Neuronal stem cell (in vitro differentiated cells): Measurements from ENCODE around the gene VOPP1.

Experiments
- DNase-seq: peaks from one replicate; pipeline ENCODE4 v3.0.0-alpha.2; 2013; ENCODE audit warnings: low spot score
- H2AFZ ChIP-seq: one replicate; pipeline ENCODE4 v1.6.1; 2013; ENCODE audit warnings: mild to moderate bottlenecking, low read length, inconsistent platforms
- H2AK5ac ChIP-seq: 2 replicates; pipeline ENCODE4 v1.6.1; 2013; ENCODE audit warnings: low read depth, mild to moderate bottlenecking, inconsistent platforms, low read length, moderate library complexity, mixed read lengths
- H2BK120ac ChIP-seq: 2 replicates; pipeline ENCODE4 v1.6.1; 2013; ENCODE audit warnings: low read depth, mild to moderate bottlenecking, inconsistent platforms, low read length, moderate library complexity, mixed read lengths
- H2BK12ac ChIP-seq: one replicate; pipeline ENCODE4 v1.6.1; 2013; ENCODE audit warnings: low read length, inconsistent platforms
- H2BK15ac ChIP-seq: 2 replicates; pipeline ENCODE4 v1.6.1; 2013; ENCODE audit warnings: mild to moderate bottlenecking, low read length, inconsistent platforms, mixed read lengths
- H2BK5ac ChIP-seq: one replicate; pipeline ENCODE4 v1.6.1; 2013; ENCODE audit warnings: inconsistent platforms, mild to moderate bottlenecking, low read length, moderate library complexity
- H3K14ac ChIP-seq: one replicate; pipeline ENCODE4 v1.6.1; 2013; ENCODE audit warnings: low read length, inconsistent platforms
- H3K18ac ChIP-seq: 2 replicates; pipeline ENCODE4 v1.6.1; 2013; ENCODE audit warnings: low read length, inconsistent platforms
- H3K23ac ChIP-seq: 2 replicates; pipeline ENCODE4 v1.6.1; 2013; ENCODE audit warnings: low read depth, mild to moderate bottlenecking, mixed read lengths, low read length, inconsistent platforms; ENCODE audit not compliant: poor library complexity
- H3K27ac ChIP-seq: replicated peaks from 3 replicates; pipeline ENCODE4 v1.5.1; 2013; ENCODE audit warnings: low read length, inconsistent platforms
- H3K27me3 ChIP-seq, 3 experiments: 2 replicates each; pipeline ENCODE4 v1.6.1; 2013; ENCODE audit warnings: low read length in 3 of 3, mild to moderate bottlenecking in 2 of 3, inconsistent platforms in 1 of 3, low read depth in 1 of 3, mixed read lengths in 1 of 3, moderate library complexity in 1 of 3; ENCODE audit not compliant: control insufficient read depth in 3 of 3, insufficient read depth in 3 of 3
- H3K36me3 ChIP-seq, 2 donors: replicated peaks in 1 of 2; 2 replicates each; pipeline ENCODE4 v1.6.1; 2013; ENCODE audit warnings: low read length in 2 of 2; ENCODE audit not compliant: control insufficient read depth in 2 of 2, insufficient read depth in 2 of 2
- H3K4ac ChIP-seq: 2 replicates; pipeline ENCODE4 v1.6.1; 2013; ENCODE audit warnings: inconsistent platforms, mild to moderate bottlenecking, low read length, moderate library complexity
- H3K4me1 ChIP-seq, 2 donors: 1 replicate in 1 of 2; 2 replicates in 1 of 2; pipeline ENCODE4 v1.6.1; 2013; ENCODE audit warnings: low read length in 2 of 2, low read depth in 1 of 2; ENCODE audit not compliant: control insufficient read depth in 2 of 2, insufficient read depth in 1 of 2
- H3K4me2 ChIP-seq: one replicate; pipeline ENCODE4 v1.6.1; 2013; ENCODE audit warnings: mild to moderate bottlenecking, low read length, inconsistent platforms; ENCODE audit not compliant: insufficient read depth, poor library complexity, severe bottlenecking
- H3K4me3 ChIP-seq, 2 donors: 2 replicates each; pipeline ENCODE4 v1.5.1; 2013; ENCODE audit warnings: low read length in 2 of 2, mild to moderate bottlenecking in 2 of 2, inconsistent platforms in 1 of 2, moderate library complexity in 1 of 2
- H3K79me1 ChIP-seq: one replicate; pipeline ENCODE4 v1.6.1; 2013; ENCODE audit warnings: low read depth, mild to moderate bottlenecking, inconsistent platforms, low read length, moderate library complexity
- H3K9ac ChIP-seq: one replicate; pipeline ENCODE4 v1.6.1; 2013; ENCODE audit warnings: mild to moderate bottlenecking, low read depth, low read length, inconsistent platforms; ENCODE audit not compliant: poor library complexity
- H3K9me3 ChIP-seq, 2 donors: replicated peaks in 1 of 2; 2 replicates each; pipeline versions ENCODE3 to v1.6.1; 2013; ENCODE audit warnings: low read length in 2 of 2, mild to moderate bottlenecking in 2 of 2, inconsistent platforms in 1 of 2, low read depth in 1 of 2, mixed read lengths in 1 of 2, moderate library complexity in 1 of 2; ENCODE audit not compliant: control insufficient read depth in 2 of 2, insufficient read depth in 1 of 2
- H4K8ac ChIP-seq: one replicate; pipeline ENCODE4 v1.6.1; 2013; ENCODE audit warnings: low read depth, mild to moderate bottlenecking, inconsistent platforms, low read length, moderate library complexity
- H4K91ac ChIP-seq: one replicate; pipeline ENCODE4 v1.6.1; 2013; ENCODE audit warnings: low read length, low read depth, mild to moderate bottlenecking, inconsistent platforms; ENCODE audit not compliant: poor library complexity
- WGBS, 2 donors: extraction: QIAGEN DNeasy Blood & Tissue Kit; methylation state at CpG; one replicate each; pipeline ENCODE4 v1.1.7; 2013; ENCODE audit warnings: missing lambda C conversion rate in 2 of 2, mixed read lengths in 1 of 2; ENCODE audit not compliant: insufficient read length in 2 of 2, insufficient replicate concordance in 1 of 2; ENCODE audit errors: extremely low coverage in 2 of 2; 5-methylcytosine and 5-hydroxymethylcytosine counted together

VOPP1 gene

DNA sequence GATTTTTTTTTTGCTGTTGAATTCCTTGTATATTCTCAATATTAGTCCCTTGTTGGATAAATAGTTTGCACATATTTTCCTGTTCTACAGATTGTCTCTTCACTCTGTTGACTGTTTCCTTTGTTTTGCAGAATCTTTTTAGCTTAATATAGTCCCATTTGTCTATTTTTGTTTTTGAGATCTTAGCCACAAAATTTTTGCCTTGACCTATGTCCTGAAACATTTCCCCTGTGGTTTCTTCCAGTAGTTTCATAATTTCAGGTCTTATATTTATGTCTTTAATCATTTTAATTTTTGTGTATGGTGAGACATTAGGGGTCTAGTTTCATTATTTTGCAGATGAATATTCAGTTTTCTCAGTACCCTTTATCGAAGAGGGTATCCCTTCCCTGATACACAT is 114.5 kb downstream of the VOPP1 start:
- Histone ChIP-seq H3K14ac (no peak overlapping the region), H3K27me3 (no peaks in the 10 kb centered on the region), H3K9me3 (peaks cover 0 to 16% of the 10 kb centered on the region in 2 donors), H3K4me1 (no peaks in the 10 kb centered on the region), H2BK12ac (no peak overlapping the region), H3K4ac (no peak overlapping the region), H3K4me3 (no peak overlapping the region), H2BK15ac (no peak overlapping the region), H3K27ac (no peak overlapping the region), H3K4me2 (no peak overlapping the region), H4K91ac (no peak overlapping the region), H2BK120ac (no peak overlapping the region), H3K23ac (no peak overlapping the region), H2AK5ac (no peak overlapping the region), H4K8ac (no peak overlapping the region), H3K79me1 (no peaks in the 10 kb centered on the region), H2BK5ac (no peak overlapping the region), H3K36me3 (no peaks in the 10 kb centered on the region), H3K9ac (no peak overlapping the region), H2AFZ (no peak overlapping the region), H3K18ac (no peak overlapping the region)
- WGBS, 2 donors: no CpG with 5 or more reads among the region's 1 CpG
- DNase-seq: no peak

GRCh38 chr7:55452971-55453370 is 119.3 kb downstream of the VOPP1 start:
- H3K4me3 ChIP-seq: no peak overlapping the region

DNA sequence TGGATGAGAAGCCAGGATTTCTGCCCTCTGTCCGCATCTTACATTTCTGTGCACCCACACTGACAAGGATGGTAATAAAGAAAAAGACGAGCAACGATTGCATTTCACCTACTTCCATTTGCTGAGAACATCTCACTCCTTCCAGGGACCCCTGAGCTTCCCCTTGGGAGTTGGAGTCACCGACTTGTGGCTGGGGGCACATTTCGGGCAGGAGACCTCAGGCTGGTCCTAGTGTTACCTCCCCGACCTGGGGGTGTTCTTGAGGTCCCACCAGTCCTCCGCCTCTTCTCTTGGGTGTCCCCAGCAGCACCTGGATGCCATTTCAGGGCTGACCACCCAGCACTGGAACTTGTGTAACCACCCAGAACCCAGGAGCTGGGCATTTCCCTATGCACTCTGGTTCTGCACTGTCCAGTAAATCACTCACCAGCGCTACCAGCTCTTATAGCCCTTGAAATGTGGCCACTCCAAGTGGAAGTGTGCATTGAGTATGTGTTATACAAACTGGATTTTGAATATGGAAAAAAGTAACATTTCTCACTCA is 122.2 kb downstream of the VOPP1 start:
- no peak overlapping the region for H3K18ac ChIP-seq
- H4K8ac ChIP-seq: no peak overlapping the region
- no peak overlapping the region for H3K4me3 ChIP-seq
- H3K4ac ChIP-seq: no peak overlapping the region
- no peak overlapping the region for H4K91ac ChIP-seq
- H3K27ac ChIP-seq: no peak overlapping the region
- no peak overlapping the region for H3K23ac ChIP-seq
- H3K36me3 ChIP-seq: no peaks in the 10 kb centered on the region
- H3K4me1 ChIP-seq: peaks cover 0 to 1% of the 10 kb centered on the region in 2 donors
- no peak overlapping the region for H3K14ac ChIP-seq
- no peak overlapping the region for H2AFZ ChIP-seq
- peaks cover 2% of the 10 kb centered on the region for H3K79me1 ChIP-seq
- no peak overlapping the region for H2BK15ac ChIP-seq
- no peak overlapping the region for H3K4me2 ChIP-seq
- H2BK5ac ChIP-seq: no peak overlapping the region
- no peak overlapping the region for H2BK12ac ChIP-seq
- no peaks in the 10 kb centered on the region for H3K27me3 ChIP-seq
- DNase-seq: no peak
- H2BK120ac ChIP-seq: no peak overlapping the region
- no peaks in the 10 kb centered on the region for H3K9me3 ChIP-seq
- peak overlapping the region; percentile 43 for H2AK5ac ChIP-seq
- no CpG with 5 or more reads among the region's 8 CpGs for WGBS, 2 donors
- H3K9ac ChIP-seq: no peak overlapping the region

More at GRCh38 chr7:55452971-55453370, 119.3 kb downstream of the VOPP1 start:
- Histone ChIP-seq H3K4me1 (peaks cover 0 to 1% of the 10 kb centered on the region in 2 donors), H3K14ac (no peak overlapping the region), H3K79me1 (peaks cover 2% of the 10 kb centered on the region), H3K4me2 (no peak overlapping the region), H2AFZ (no peak overlapping the region), H3K27ac (no peak overlapping the region), H4K91ac (no peak overlapping the region), H3K27me3 (no peaks in the 10 kb centered on the region), H3K9me3 (peaks cover 0 to 2% of the 10 kb centered on the region in 2 donors), H3K9ac (no peak overlapping the region), H3K36me3 (no peaks in the 10 kb centered on the region), H3K4ac (no peak overlapping the region), H2AK5ac (no peak overlapping the region), H2BK12ac (no peak overlapping the region), H3K18ac (no peak overlapping the region), H3K23ac (no peak overlapping the region), H2BK120ac (no peak overlapping the region), H2BK5ac (no peak overlapping the region), H4K8ac (no peak overlapping the region), H2BK15ac (no peak overlapping the region)
- no peak for DNase-seq
- WGBS, 2 donors: no CpG with 5 or more reads among the region's 4 CpGs

DNA sequence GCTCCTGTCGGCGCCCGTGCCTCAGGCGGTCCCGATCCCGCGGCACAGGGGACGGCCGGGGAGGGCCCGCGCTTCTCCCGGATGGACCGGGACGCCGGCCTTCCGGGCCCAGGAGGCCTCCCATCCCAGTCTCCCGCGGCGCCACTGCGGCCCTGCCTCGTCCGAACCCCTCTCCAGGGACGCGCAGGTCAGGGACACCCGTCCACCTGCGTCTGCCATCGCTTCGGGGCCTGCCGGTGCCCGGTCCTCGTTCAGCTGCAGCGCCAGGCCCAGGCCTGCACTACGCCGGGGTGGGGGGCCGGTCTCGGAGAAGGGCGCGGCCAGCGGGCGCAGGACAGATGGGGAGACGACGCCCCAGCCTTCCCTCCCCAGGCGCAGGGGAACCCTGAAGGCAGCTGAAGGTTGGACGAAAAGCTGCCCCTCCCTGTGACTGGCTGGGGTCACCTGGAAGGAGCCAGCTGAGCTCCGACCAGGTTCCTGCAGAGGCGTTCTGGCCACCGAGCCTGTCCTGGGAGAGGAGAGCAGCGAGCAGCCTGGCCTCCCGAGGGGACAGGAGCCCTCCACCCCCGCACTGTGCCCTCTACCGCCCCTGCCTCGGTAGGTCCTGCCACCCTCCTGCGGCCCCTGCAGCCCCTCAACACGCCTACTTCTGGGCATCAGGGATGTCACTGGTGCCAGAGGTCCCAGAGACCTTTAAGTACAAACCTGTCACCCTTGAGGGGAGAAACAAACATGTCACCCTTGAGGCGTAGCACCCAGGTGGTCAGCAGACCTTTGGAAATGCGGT is 122.9 kb downstream of the VOPP1 start:
- no peak overlapping the region for H2BK120ac ChIP-seq
- H2BK15ac ChIP-seq: no peak overlapping the region

More for the DNA sequence above, 122.9 kb downstream of the VOPP1 start:
- no CpG with 5 or more reads among the region's 56 CpGs for WGBS, 2 donors
- no peak overlapping the region for H2BK12ac ChIP-seq
- no peak overlapping the region for H3K27ac ChIP-seq
- no peak overlapping the region for H3K4ac ChIP-seq
- no peak overlapping the region for H3K14ac ChIP-seq
- peak overlapping the region; percentile 90 for H3K18ac ChIP-seq
- no peak overlapping the region for H4K91ac ChIP-seq
- no peak overlapping the region for H3K9ac ChIP-seq
- DNase-seq: no peak
- H3K4me1 ChIP-seq: peaks cover 0 to 1% of the 10 kb centered on the region in 2 donors
- H3K36me3 ChIP-seq: no peaks in the 10 kb centered on the region
- no peak overlapping the region for H2AFZ ChIP-seq
- H3K4me3 ChIP-seq: no peak overlapping the region
- H3K79me1 ChIP-seq: peaks cover 2% of the 10 kb centered on the region
- no peak overlapping the region for H3K4me2 ChIP-seq
- peak overlapping the region; percentile 91 for H3K23ac ChIP-seq
- H2BK5ac ChIP-seq: no peak overlapping the region
- H2AK5ac ChIP-seq: no peak overlapping the region
- H3K27me3 ChIP-seq: no peaks in the 10 kb centered on the region
- H4K8ac ChIP-seq: no peak overlapping the region
- H3K9me3 ChIP-seq: no peaks in the 10 kb centered on the region
